Measurements from ENCODE around the gene TRAP1.

Gene TRAP1

DNA sequence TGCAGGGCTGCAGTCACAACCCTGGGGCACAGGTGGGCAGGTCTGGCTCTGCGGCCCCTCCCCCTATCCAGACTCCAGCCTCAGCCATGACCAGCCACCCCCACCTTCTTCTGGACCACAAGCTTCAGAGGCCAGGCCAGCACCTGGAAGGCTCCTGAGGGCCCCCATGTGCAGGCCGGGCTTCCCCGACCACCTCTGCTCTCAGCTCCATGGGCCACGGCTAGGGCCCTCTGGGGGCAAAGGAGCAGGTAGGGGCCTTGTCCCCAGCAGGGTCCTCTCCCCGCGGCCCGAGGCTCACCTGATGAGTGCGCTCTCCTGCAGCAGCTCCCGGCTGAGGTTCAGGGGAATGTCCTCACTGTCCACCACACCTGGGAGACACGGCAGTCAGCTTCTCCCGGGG lies 45.9 kb downstream of the TRAP1 start:
- TF ChIP-seq, protein P1, sequence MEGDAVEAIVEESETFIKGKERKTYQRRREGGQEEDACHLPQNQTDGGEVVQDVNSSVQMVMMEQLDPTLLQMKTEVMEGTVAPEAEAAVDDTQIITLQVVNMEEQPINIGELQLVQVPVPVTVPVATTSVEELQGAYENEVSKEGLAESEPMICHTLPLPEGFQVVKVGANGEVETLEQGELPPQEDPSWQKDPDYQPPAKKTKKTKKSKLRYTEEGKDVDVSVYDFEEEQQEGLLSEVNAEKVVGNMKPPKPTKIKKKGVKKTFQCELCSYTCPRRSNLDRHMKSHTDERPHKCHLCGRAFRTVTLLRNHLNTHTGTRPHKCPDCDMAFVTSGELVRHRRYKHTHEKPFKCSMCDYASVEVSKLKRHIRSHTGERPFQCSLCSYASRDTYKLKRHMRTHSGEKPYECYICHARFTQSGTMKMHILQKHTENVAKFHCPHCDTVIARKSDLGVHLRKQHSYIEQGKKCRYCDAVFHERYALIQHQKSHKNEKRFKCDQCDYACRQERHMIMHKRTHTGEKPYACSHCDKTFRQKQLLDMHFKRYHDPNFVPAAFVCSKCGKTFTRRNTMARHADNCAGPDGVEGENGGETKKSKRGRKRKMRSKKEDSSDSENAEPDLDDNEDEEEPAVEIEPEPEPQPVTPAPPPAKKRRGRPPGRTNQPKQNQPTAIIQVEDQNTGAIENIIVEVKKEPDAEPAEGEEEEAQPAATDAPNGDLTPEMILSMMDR (IDR thresholded peaks at IDR 0.05; ENCODE audit: insufficient read depth, low read length, poor library complexity, severe bottlenecking) = no peak
- TF ChIP-seq EZH2phosphoT487 (conservative IDR thresholded peaks at IDR 0.05; ENCODE audit: low read length) = no peak
- Histone ChIP-seq H3K4me3 (ENCODE audit: insufficient read depth, low read length, poor library complexity, severe bottlenecking) (no peak overlapping the region), H3K9me3 (ENCODE audit: insufficient read depth, low read length) (no peaks in the 10 kb centered on the region), H3K9me2 (replicated peaks; ENCODE audit: insufficient read depth, low read length) (no peaks in the 10 kb centered on the region), H3K9ac (ENCODE audit: low read length) (no peak overlapping the region), H3K36me3 (ENCODE audit: low read length) (0 out of 2 replicates have a peak, but pooled peaks cover 2% of the 10 kb centered on the region), H3K27me3 (ENCODE audit: low read length) (no peaks in the 10 kb centered on the region), H3K4me2 (ENCODE audit: low read depth, low read length, poor library complexity, severe bottlenecking) (no peak overlapping the region), H4K20me1 (ENCODE audit: low read depth, low read length) (no peaks in the 10 kb centered on the region), H3K27ac (ENCODE audit: low read depth, low read length) (no peak overlapping the region), H2AFZ (ENCODE audit: low read depth, low read length, severe bottlenecking) (no peak overlapping the region), H3K79me2 (ENCODE audit: insufficient read depth, low read length) (no peaks in the 10 kb centered on the region), H3F3A (ENCODE audit: insufficient read depth) (peaks cover 5% of the 10 kb centered on the region; the same call in 1 of the 2 replicates)

DNA sequence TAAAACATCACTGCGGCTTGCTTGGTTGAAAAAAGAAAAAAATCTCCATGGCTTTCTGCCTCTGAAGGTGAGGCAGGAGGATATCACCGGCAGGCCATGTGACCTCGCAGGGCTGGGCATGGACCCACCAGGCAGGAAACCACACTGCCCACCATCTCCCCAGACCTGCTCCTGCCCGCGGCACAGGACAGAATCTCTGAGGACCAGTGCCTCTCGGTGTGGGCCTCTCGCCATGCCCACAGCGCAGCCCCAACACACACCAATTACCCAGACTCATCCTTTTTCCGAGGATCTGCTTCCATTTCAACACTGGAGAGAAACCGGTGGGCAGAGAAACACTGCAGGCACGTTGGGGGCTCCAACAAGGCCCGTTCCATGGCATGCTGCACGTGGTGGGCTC lies 46.6 kb downstream of the TRAP1 start:
- Histone ChIP-seq H3K9me2 (replicated peaks; ENCODE audit: insufficient read depth, low read length) (no peaks in the 10 kb centered on the region), H3K4me2 (ENCODE audit: low read depth, low read length, poor library complexity, severe bottlenecking) (no peak overlapping the region), H3K9ac (ENCODE audit: low read length) (no peak overlapping the region), H4K20me1 (ENCODE audit: low read depth, low read length) (no peaks in the 10 kb centered on the region), H3K4me3 (ENCODE audit: insufficient read depth, low read length, poor library complexity, severe bottlenecking) (no peak overlapping the region), H3K36me3 (ENCODE audit: low read length) (0 out of 2 replicates have a peak, but pooled peaks cover 2% of the 10 kb centered on the region), H2AFZ (ENCODE audit: low read depth, low read length, severe bottlenecking) (no peak overlapping the region), H3K9me3 (ENCODE audit: insufficient read depth, low read length) (no peaks in the 10 kb centered on the region), H3K79me2 (ENCODE audit: insufficient read depth, low read length) (no peaks in the 10 kb centered on the region), H3K27ac (ENCODE audit: low read depth, low read length) (no peak overlapping the region), H3F3A (ENCODE audit: insufficient read depth) (peaks cover 10% of the 10 kb centered on the region), H3K27me3 (ENCODE audit: low read length) (no peaks in the 10 kb centered on the region)
- TF ChIP-seq EZH2phosphoT487 (conservative IDR thresholded peaks at IDR 0.05; ENCODE audit: low read length) = no peak
- TF ChIP-seq, protein P1 (IDR thresholded peaks at IDR 0.05; ENCODE audit: insufficient read depth, low read length, poor library complexity, severe bottlenecking) = no peak

DNA sequence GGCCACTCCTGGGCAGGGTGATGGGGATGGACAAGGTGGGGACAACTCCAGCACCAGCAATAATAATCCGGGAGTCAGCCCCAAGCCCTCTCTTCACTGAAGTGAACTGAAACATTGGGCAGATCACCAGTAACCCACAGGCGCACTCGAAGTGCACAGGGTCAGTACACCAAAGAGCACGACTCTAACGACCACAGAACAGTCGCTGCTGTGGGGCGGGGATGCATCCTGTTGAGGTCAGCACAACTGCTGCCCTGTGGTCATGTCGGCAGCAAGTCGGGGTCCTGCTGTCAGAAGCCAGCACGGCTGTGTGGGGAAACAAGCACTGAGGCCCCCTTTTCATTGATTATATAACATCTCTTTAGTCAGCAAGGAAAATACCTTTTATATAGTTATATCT lies 48.2 kb downstream of the TRAP1 start:
- Histone ChIP-seq H3K36me3 (ENCODE audit: low read length) (0 out of 2 replicates have a peak, but pooled peaks cover 2% of the 10 kb centered on the region), H3K4me2 (ENCODE audit: low read depth, low read length, poor library complexity, severe bottlenecking) (no peak overlapping the region), H4K20me1 (ENCODE audit: low read depth, low read length) (no peaks in the 10 kb centered on the region)

More for the DNA sequence above, 48.2 kb downstream of the TRAP1 start:
- no peaks in the 10 kb centered on the region for H3K9me2 ChIP-seq (replicated peaks; ENCODE audit: insufficient read depth, low read length)
- TF ChIP-seq EZH2phosphoT487 (conservative IDR thresholded peaks at IDR 0.05; ENCODE audit: low read length) = no peak
- TF ChIP-seq, protein P1 (IDR thresholded peaks at IDR 0.05; ENCODE audit: insufficient read depth, low read length, poor library complexity, severe bottlenecking) = no peak
- no peaks in the 10 kb centered on the region for H3K27me3 ChIP-seq (ENCODE audit: low read length)
- H3K27ac ChIP-seq (ENCODE audit: low read depth, low read length) = no peak overlapping the region
- no peak overlapping the region for H2AFZ ChIP-seq (ENCODE audit: low read depth, low read length, severe bottlenecking)
- H3F3A ChIP-seq (ENCODE audit: insufficient read depth) = peaks cover 10% of the 10 kb centered on the region
- no peaks in the 10 kb centered on the region for H3K9me3 ChIP-seq (ENCODE audit: insufficient read depth, low read length)
- no peak overlapping the region for H3K9ac ChIP-seq (ENCODE audit: low read length)
- no peak overlapping the region for H3K4me3 ChIP-seq (ENCODE audit: insufficient read depth, low read length, poor library complexity, severe bottlenecking)
- H3K79me2 ChIP-seq (ENCODE audit: insufficient read depth, low read length) = no peaks in the 10 kb centered on the region
